Testis (tissue), 2 donors: ENCODE measurements around the gene DAB2IP.

ENCODE experiments used
- CTCF ChIP-seq, 3 experiments: fragments of 450-650 bp in 2 of 3; fragments of 200-600 bp in 1 of 3; sonication (generic) in 1 of 3; IDR thresholded peaks; one replicate each; pipeline ENCODE4 v1.5.1; 2016 to 2019; ENCODE audit warnings: antibody characterized with exemption in 3 of 3, mild to moderate bottlenecking in 2 of 3, moderate library complexity in 1 of 3
- POLR2A ChIP-seq: fragments of 450-650 bp; IDR thresholded peaks from one replicate; pipeline ENCODE4 v1.6.1; 2017; ENCODE audit warnings: antibody characterized with exemption, mild to moderate bottlenecking, moderate library complexity

- TF ChIP-seq POLR2A (no peak), CTCF (IDR thresholded peaks at IDR 0.05) (no peak)
Observed at GRCh38 chr9:121738968-121739367, 87.5 kb downstream of the DAB2IP start.
